Hematopoietic multipotent progenitor cell treated with erythropoietin and hydrocortisone succinate and interleukin-3 and kit ligand, for 6 days (in vitro differentiated cells): ENCODE measurements around the gene LRRC25.

Experiments used
- DNase-seq: peaks from one replicate; pipeline ENCODE4 v3.0.0-alpha.2; 2015

LRRC25 gene

GRCh38 chr19:18397242-18398202, at the start of gene LRRC25:
TSS of gene LRRC25 (minus strand) at chr19:18397622. CDS start at chr19:18396963, 659 bp downstream.
- DNase-seq = peak; percentile 80

DNA sequence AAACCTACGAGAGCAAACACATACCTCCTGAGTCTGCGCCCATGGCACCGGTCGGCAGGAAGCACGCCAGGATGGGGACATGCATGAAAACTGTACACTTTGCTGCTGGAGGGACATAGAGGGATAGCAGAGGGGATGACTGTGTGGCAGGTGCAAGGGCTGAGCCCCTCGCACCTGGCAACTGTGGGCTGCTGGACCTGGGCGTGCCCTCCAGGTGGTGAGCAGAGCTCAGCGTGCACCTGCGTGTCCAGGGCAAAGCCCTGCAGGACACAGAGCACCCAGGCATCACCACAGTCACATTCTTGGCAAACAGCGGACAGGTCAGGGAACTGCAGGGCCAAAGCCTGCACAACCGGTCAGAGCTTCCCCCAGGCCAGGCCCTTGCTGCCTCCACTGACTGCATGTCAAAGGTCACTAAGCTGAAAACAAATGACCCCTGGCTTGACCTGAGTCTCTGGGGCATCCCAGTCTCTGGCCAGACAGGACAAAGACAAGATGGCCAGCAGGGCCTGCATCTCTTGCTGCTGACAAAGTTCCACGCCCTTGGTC, 49.5 kb upstream of the LRRC25 start:
- no peak for DNase-seq

DNA sequence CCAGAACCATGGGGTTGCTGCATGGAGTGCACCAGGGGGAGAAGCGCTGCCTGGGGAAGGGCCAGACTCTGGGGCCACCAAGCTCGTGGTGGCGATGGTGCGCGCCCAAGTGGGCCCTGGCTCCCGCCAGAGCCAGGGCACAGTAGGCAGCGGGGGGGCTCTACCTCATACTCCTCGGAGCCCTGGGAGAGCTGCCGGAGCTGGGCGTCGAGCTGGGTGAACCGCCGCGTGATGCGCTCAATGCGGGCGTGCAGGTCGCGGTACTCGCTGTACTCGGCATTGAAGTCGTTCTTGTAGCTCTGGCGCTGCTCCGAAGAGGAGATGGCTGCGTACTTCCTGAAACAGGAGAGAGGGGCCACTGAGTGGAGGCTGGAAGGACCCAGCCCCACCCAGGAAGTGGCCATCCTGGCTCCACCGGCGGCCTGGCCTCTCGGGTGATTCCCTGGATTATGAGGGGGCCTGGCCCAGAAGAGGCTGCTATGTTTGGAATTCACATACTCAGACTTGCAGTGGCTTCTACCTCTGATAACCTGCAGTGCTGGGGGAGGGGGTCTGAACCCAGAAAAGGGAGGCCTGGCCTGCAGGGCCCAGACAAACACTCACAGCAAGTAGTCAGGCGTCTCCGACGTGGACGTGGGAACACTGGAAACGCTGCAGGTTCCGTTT, 48.9 kb upstream of the LRRC25 start:
- no peak for DNase-seq

- DNase-seq = no peak
These were observed 48.0 kb upstream of the LRRC25 start for GRCh38 chr19:18445262-18445948.

GRCh38 chr19:18444513-18444912, 47.1 kb upstream of the LRRC25 start:
- DNase-seq = no peak

- no peak for DNase-seq
These were observed 46.4 kb upstream of the LRRC25 start for GRCh38 chr19:18443831-18444230.

GRCh38 chr19:18443406-18443805, 46.0 kb upstream of the LRRC25 start:
- no peak for DNase-seq

- no peak for DNase-seq
These were observed 45.5 kb upstream of the LRRC25 start for GRCh38 chr19:18442941-18443340.

- DNase-seq = peak; percentile 70
These were observed 44.7 kb upstream of the LRRC25 start for GRCh38 chr19:18441804-18442788.

GRCh38 chr19:18440936-18441803, 43.7 kb upstream of the LRRC25 start:
- DNase-seq = no peak

GRCh38 chr19:18440415-18440877, 43.0 kb upstream of the LRRC25 start:
- DNase-seq = peak; percentile 74

GRCh38 chr19:18439910-18440237, 42.5 kb upstream of the LRRC25 start:
- no peak for DNase-seq

- peak; percentile 71 for DNase-seq
These were observed 41.8 kb upstream of the LRRC25 start for GRCh38 chr19:18439025-18439909.

DNA sequence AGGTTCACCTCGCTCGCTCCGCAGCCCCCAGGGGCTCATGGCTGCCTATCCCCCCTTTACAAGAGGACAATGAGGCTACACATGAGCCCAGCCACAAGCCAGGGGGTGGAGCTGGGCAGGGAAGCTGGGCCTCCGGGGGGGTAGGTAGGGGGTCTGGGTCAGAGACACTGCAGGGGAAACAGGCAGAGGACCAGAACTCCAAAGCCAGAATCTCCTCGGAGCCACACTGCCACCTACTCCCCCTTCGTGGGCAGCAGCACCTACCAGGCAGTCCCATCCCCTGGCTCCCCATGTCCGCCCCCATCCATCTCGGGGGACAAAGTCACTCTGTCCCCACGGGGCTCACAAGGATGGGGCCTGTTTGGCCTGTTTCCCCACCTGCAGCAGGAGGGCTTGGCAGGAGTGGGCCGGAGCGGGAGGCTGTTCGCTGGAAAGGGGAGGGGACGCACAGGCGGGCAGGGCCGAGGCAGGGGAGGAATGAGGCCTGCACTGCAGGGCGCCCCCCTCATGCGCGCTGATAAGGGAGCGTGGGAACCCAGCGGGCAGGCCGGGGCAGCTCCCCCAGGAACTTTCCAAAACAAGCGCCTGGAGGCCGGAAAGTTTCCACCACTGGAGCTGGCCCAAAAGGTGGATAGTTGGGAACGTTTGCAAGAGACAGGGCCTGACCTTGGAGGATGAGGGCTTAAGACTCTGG, 41.1 kb upstream of the LRRC25 start:
- peak; percentile 32 for DNase-seq

DNA sequence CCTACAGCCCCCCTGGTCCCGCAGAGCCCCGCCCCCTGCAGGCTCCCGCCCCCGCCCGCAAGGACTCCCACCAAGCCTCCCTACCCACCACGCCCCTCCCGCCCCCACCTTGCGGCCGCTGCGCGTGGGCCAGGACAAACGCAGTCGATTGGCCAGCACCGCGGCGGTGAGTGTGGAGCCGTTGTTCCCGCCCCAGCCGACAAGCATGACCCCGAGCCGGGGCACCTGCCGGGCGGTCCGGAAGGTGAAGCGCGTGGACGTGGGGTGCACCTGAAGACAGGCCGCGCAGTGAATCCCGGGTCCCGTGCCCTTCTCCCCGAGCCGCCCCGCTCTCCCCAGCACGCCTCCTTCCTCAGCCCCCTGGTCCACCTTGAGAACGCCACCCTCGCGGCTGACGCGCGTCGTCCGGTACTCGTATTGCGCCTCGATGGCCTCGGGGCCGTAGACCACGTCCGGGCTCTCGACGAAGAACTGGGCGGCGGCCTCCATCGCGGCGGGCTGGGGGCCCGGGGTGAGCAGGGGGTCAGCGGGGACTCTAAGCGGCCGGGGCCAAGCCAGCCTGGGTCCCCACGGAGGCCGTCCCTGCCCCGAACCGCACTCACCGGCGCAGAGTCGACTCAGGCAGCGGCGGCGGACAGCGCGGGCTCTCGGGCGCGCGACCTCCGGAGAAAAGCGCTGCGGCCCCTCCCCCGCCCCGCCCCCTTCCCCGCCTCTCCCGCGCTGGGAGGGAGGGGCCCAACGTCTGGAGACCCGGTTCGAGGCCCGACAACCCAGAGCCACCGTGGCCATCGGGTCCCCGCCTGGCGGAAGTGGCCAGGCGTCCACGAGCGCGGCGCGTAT, 40.3 kb upstream of the LRRC25 start, which contains the start of gene ISYNA1:
TSS of gene ISYNA1 (minus strand) at position 643 of the 840 bp plus-strand sequence. CDS start at position 489, 154 bp downstream.
- DNase-seq = peak; percentile 82

GRCh38 chr19:18436671-18437490, 39.5 kb upstream of the LRRC25 start:
- DNase-seq = peak; percentile 97
